K562 (cell line): ENCODE data around the gene OMP. TPM values are rescaled to one million over a fixed set of nuclear protein-coding genes. Genes with fewer than 3 reads are reported as not detected.

Experiments
- ATAC-seq: fragments of 200-7000 bp; cut with Tn5 transposase; 3 replicates; pipeline ENCODE4 v1.9.1; 2020; ENCODE audit warnings: moderate library complexity
- BruUV-seq: library from RNA; stranded (reverse); fragments of 400-500 nt; replicated peaks from 2 replicates; lab custom pipeline; 2021; lab: Mats Ljungman, UMichigan
- CTCF ChIA-PET: fragments of 300-600 bp; formaldehyde crosslinking; extraction: SDS; loops from one replicate; lab custom pipeline; 2021; ENCODE audit warnings: low intra/inter-chr PET ratio; lab: Yijun Ruan, JAX
- POLR2A ChIA-PET: fragments of 300-600, 350-650 bp; sonication (Branson Sonifier 250); formaldehyde crosslinking; extraction: SDS; loops from one replicate; lab custom pipeline; 2021; ENCODE audit warnings: antibody characterized with exemption, inconsistent platforms; lab: Yijun Ruan, JAX
- DNase-seq, 4 experiments: peaks; one replicate each; pipeline versions ENCODE4 v3.0.0 to v3.0.0-alpha.2; 2011 to 2018; ENCODE audit warnings: low spot score in 3 of 4, mixed read lengths in 3 of 4; ENCODE audit errors: extremely low read depth in 1 of 4
- FAIRE-seq: peaks from 2 replicates; lab custom pipeline; 2011; peaks lifted over from hg19 to GRCh38; lab: Jason Lieb, UNC
- H2AFZ ChIP-seq: 2 replicates; pipeline ENCODE4 v1.6.0; 2011; ENCODE audit warnings: low read depth, low read length, control low read depth, inconsistent platforms
- H3K27ac ChIP-seq: fragments of 200-600 bp; 3 replicates; pipeline ENCODE4 v1.8.0; 2011; ENCODE audit warnings: low read depth, mild to moderate bottlenecking, control low read depth, inconsistent platforms, low read length, moderate library complexity, mixed read lengths; ENCODE audit errors: extremely low read depth
- H3K27me3 ChIP-seq, 2 experiments: fragments of 300-600 bp in 1 of 2; 2 replicates in 1 of 2; 3 replicates in 1 of 2; pipeline versions ENCODE4 v1.6.0 to v1.8.0; 2011; ENCODE audit warnings: inconsistent platforms in 2 of 2, low read length in 2 of 2, mild to moderate bottlenecking in 1 of 2, mixed read lengths in 1 of 2, moderate library complexity in 1 of 2; ENCODE audit not compliant: control insufficient read depth in 2 of 2, insufficient read depth in 2 of 2
- H3K36me3 ChIP-seq: fragments of 300-600 bp; 3 replicates; pipeline ENCODE4 v1.8.0; 2011; ENCODE audit warnings: mild to moderate bottlenecking, low read length, inconsistent platforms; ENCODE audit not compliant: control insufficient read depth, insufficient read depth
- H3K4me1 ChIP-seq, 2 experiments: fragments of 200-600 bp in 1 of 2; replicated peaks in 1 of 2; 2 replicates in 1 of 2; 3 replicates in 1 of 2; pipeline versions ENCODE4 v1.5.1 to v1.8.0; 2011; ENCODE audit warnings: inconsistent platforms in 2 of 2, low read length in 2 of 2, mild to moderate bottlenecking in 1 of 2, mixed read lengths in 1 of 2, moderate library complexity in 1 of 2; ENCODE audit not compliant: control insufficient read depth in 2 of 2, insufficient read depth in 2 of 2
- H3K4me2 ChIP-seq: 2 replicates; pipeline ENCODE4 v1.6.1; 2011; ENCODE audit warnings: low read length, control low read depth, inconsistent platforms, mixed read lengths; ENCODE audit not compliant: insufficient read depth
- H3K4me3 ChIP-seq: fragments of 200-600 bp; sonication (generic), shearing (Covaris generic); 2 replicates; pipeline ENCODE4 v1.5.1; 2016; ENCODE audit warnings: control low read depth, inconsistent platforms
- H3K79me2 ChIP-seq: fragments of 200-600 bp; 3 replicates; pipeline ENCODE4 v1.8.0; 2011; ENCODE audit warnings: low read length, inconsistent platforms; ENCODE audit not compliant: control insufficient read depth, insufficient read depth
- H3K9ac ChIP-seq, 2 experiments: 2 replicates each; pipeline versions ENCODE4 v1.6.0 to v1.6.1; 2011; ENCODE audit warnings: low read depth in 2 of 2, low read length in 2 of 2, control low read depth in 1 of 2, inconsistent platforms in 1 of 2, mild to moderate bottlenecking in 1 of 2, mixed read lengths in 1 of 2; ENCODE audit not compliant: insufficient read depth in 1 of 2
- H3K9me1 ChIP-seq: one replicate; pipeline ENCODE4 v1.6.0; 2011; ENCODE audit warnings: inconsistent platforms, mild to moderate bottlenecking, low read length, moderate library complexity; ENCODE audit not compliant: control insufficient read depth, insufficient read depth
- H3K9me3 ChIP-seq: replicated peaks from 2 replicates; pipeline ENCODE4 v1.5.1; 2011; ENCODE audit warnings: low read depth, low read length, inconsistent platforms; ENCODE audit not compliant: control insufficient read depth, insufficient read depth
- H4K20me1 ChIP-seq: replicated peaks from 2 replicates; pipeline ENCODE4 v1.6.1; 2011; ENCODE audit warnings: low read length, inconsistent platforms, mixed read lengths; ENCODE audit not compliant: control insufficient read depth, insufficient read depth
- EGR1 ChIP-seq: fragments of 450-650 bp; conservative IDR thresholded peaks from 2 replicates; pipeline ENCODE4 v1.6.1; 2017; ENCODE audit warnings: mild to moderate bottlenecking
- ID3 ChIP-seq, 2 experiments: fragments of 250-450 bp in 1 of 2; fragments of 450-650 bp in 1 of 2; sonication (Bioruptor Pico) in 1 of 2; IDR thresholded peaks; 2 replicates each; pipeline versions ENCODE4 v1.6.1 to v1.8.0; 2016 to 2021; ENCODE audit warnings: mild to moderate bottlenecking in 2 of 2, moderate library complexity in 2 of 2, missing compliant biosample characterization in 1 of 2, missing genetic modification characterization in 1 of 2
- MCM7 ChIP-seq, 2 experiments: fragments of 450-650 bp; IDR thresholded peaks; 2 replicates each; pipeline ENCODE4 v1.6.1; 2016 to 2018
- MGA ChIP-seq: fragments of 450-650 bp; IDR thresholded peaks from 2 replicates; pipeline ENCODE4 v1.6.1; 2016; ENCODE audit warnings: mild to moderate bottlenecking, moderate library complexity
- ZNF398 ChIP-seq: fragments of 250-450 bp; sonication (Bioruptor Pico); IDR thresholded peaks from 2 replicates; pipeline ENCODE4 v1.8.0; 2021; ENCODE audit warnings: moderate library complexity, mild to moderate bottlenecking, inconsistent platforms
- ZNF551 ChIP-seq: fragments of 250-450 bp; sonication (Bioruptor Pico); IDR thresholded peaks from 2 replicates; pipeline ENCODE4 v1.5.0; 2021; ENCODE audit warnings: mild to moderate bottlenecking, moderate library complexity
- ZZZ3 ChIP-seq: fragments of 450-650 bp; IDR thresholded peaks from 2 replicates; pipeline ENCODE4 v1.6.1; 2016; ENCODE audit warnings: antibody characterized with exemption, mild to moderate bottlenecking, moderate library complexity
- WGBS: fragments of 100-300 bp; shearing (Covaris generic); methylation state at CpG from one replicate; pipeline ENCODE4 v1.1.6; 2016; ENCODE audit warnings: low coverage, mixed read lengths; ENCODE audit not compliant: insufficient coverage; ENCODE audit errors: missing lambda C conversion rate; 5-methylcytosine and 5-hydroxymethylcytosine counted together
- in situ Hi-C: fragments of 300-500 bp; cut with MboI; formaldehyde crosslinking; loops from 4 replicates; pipeline ENCODE4 v1.15.0; 2018; ENCODE audit warnings: inconsistent platforms, mixed read lengths
- intact Hi-C: fragments of 100-400 bp; cut with micrococcal nuclease; formaldehyde crosslinking; loops from 2 replicates; pipeline ENCODE4 v1.14.2; 2022
- polyA plus RNA-seq, 8 experiments: library from polyadenylated mRNA; depleted of rRNA in 4 of 8; stranded (reverse) in 5 of 8; unstranded in 3 of 8; fragments of >200 nt; fragmentation: Nextera tagmentation in 2 of 8; fragmentation: Illumina TruSeq in 1 of 8; extraction: Ambion mirVana in 2 of 8; extraction: Trizol in 1 of 8; gene quantifications; 2 replicates each; pipeline versions ENCODE4 v1.2.1 to v1.2.3, GENCODE V29; 2011 to 2014; ENCODE audit warnings: inconsistent platforms in 1 of 8, missing spikeins in 1 of 8
- total RNA-seq, 7 experiments: library from RNA; depleted of rRNA in 6 of 7; stranded (reverse); fragments of >200 nt in 6 of 7; fragmentation: Illumina TruSeq in 2 of 7; extraction: Trizol in 2 of 7; gene quantifications; 2 replicates each; pipeline versions ENCODE4 v1.2.1 to v1.2.3, GENCODE V29; 2011 to 2021; ENCODE audit warnings: low replicate concordance in 1 of 7

OMP gene
- total and polyA plus RNA-seq, 9 of the 15 experiments (the other 6 are each of a cell fraction or from before 2014, with no cell fraction given) = not detected

GRCh38 chr11:77151804-77152509, 49.3 kb downstream of the OMP start:
- WGBS = 1% methylated on average over 10 of the region's 11 CpGs
- ATAC-seq (no peak), FAIRE-seq (no peak), DNase-seq (no peak)
- H3K9ac ChIP-seq = no peak overlapping the region
- H3K36me3 ChIP-seq = no peaks in the 10 kb centered on the region
- no peak overlapping the region for H3K27ac ChIP-seq
- POLR2A ChIA-PET = no interaction called here
- H3K4me3 ChIP-seq = no peak overlapping the region
- no peak overlapping the region for H3K4me2 ChIP-seq
- H3K27me3 ChIP-seq = peaks cover 19 to 82% of the 10 kb centered on the region in 2 experiments
- no peaks in the 10 kb centered on the region for H3K79me2 ChIP-seq
- intact Hi-C loops (no loop called here), in situ Hi-C loops (no loop called here)
- no peak overlapping the region for H2AFZ ChIP-seq
- no peaks in the 10 kb centered on the region for H3K9me3 ChIP-seq
- no TSS peak for BruUV-seq
- H3K9me1 ChIP-seq = no peaks in the 10 kb centered on the region
- peaks cover 0 to 7% of the 10 kb centered on the region in 2 experiments; a peak in 3 of 5 replicates for H3K4me1 ChIP-seq
- peaks cover 3% of the 10 kb centered on the region; the same call in 1 of the 2 replicates for H4K20me1 ChIP-seq
- CTCF ChIA-PET = no interaction called here
- no peak for TF ChIP-seq ZZZ3
- no peak for TF ChIP-seq MGA
- 0 out of 2 replicates have a peak, but pooled peaks have one; percentile 7 for TF ChIP-seq EGR1
- TF ChIP-seq ZNF551 (CRISPR knock-in tag) = no peak
- TF ChIP-seq MCM7 (IDR thresholded peaks at IDR 0.05) = no peak
- no peak for TF ChIP-seq ID3 (CRISPR knock-in tag; IDR thresholded peaks at IDR 0.05)
- peak; percentile 88 for TF ChIP-seq ID3 (tag; IDR thresholded peaks at IDR 0.05)
- TF ChIP-seq ZNF398 = no peak
